DMS114 treated with DMSO at 0.1 percent for 48 hours (cell line): Measurements from ENCODE around the gene PPFIA1.
"Not testable (repeated sequence)": the region's sequence is repeated elsewhere in the genome, so short reads cannot be mapped to it uniquely, and the experiment has no call there.

ENCODE experiments used
- DNase-seq: peaks from one replicate; lab custom pipeline; 2025; ENCODE audit not compliant: unreplicated experiment; lab: John Stamatoyannopoulos, UW

Gene PPFIA1

DNA sequence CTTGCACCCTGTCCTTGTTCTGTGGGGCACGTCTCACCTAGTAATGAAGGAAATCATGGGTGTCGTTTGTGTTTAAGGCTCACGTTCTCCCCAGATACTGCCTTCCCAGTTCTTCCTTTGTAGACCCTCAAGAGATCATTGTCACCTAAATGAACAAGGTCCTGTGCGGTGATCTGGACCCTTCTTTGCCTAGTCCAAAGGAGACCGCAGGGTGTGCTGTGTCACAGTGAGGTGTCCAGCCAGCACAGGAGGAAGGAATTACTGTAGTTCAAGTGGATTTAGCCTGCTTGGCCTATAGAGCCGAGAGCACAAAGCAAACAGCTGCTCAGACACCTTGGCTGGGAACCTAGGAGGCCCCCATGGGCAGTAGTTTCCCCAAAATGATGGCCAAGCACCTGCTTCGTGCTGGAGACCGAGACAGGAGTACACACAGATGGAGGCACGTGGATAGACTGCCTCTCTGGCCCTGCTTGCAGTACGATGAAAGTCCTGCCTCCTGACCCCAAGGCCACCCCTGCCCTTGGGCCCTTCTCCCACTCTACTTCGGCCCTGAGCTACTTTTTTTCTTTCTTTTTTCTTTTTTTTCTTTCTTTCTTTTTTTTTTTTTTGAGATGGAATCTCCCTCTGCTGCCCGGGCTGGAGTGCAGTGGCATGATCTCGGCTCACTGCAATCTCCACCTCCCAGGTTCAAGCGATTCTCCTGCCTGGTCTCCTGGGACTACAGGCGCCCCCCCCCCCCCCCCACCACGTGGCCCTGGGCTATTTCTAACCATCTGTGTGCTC, 19.4 kb upstream of the PPFIA1 start:
- DNase-seq: no peak

DNA sequence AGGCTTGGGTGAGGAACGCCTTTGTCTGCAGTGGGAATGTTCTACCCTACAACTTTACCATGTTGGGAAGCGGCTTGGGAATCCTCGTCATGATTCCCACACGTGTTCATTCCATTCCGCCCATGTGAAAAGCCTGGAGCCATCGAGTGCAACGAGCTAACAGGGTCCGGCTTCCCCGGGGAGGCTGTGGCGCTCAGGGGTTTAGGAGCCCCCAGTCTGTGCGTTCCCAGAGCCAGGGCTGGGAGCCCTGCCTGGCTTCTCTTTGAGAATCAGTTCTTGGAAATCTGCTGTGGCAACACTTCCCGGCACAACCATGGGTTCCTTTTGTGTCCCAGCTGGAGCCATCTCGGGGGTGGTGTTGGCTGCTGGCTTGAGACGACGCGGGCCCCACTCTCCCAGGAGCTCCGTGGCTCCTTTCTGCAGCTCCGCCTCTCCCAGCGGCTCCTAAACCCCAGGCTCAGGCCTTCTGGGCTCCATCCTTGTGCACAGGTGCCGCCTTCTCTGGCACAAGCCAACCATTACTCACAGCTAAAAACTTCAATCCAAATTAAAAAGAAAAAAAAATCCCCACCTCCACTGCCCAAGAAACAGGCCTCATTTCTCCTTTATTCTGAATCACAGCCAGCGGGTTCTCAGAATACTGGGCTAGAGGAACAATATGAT, 18.7 kb upstream of the PPFIA1 start:
- DNase-seq: no peak

DNA sequence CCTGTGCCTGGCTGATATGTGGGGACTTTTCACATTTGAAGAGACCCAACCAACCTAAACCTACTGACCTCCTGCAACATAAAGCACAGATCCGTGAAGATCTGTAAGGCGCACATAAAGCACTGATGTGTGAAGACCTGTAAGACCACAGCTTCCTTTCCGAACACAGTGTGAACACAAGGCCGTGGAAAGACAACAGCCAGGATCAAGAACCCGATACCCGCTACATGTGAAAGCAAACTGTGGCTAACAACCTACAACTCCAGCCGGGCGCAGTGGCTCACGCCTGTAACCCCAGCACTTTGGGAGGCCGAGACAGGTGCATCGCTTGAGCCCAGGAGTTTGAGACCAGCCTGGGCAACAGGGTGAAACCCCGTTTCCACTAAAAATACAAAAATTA, 17.6 kb upstream of the PPFIA1 start:
- no peak for DNase-seq

DNA sequence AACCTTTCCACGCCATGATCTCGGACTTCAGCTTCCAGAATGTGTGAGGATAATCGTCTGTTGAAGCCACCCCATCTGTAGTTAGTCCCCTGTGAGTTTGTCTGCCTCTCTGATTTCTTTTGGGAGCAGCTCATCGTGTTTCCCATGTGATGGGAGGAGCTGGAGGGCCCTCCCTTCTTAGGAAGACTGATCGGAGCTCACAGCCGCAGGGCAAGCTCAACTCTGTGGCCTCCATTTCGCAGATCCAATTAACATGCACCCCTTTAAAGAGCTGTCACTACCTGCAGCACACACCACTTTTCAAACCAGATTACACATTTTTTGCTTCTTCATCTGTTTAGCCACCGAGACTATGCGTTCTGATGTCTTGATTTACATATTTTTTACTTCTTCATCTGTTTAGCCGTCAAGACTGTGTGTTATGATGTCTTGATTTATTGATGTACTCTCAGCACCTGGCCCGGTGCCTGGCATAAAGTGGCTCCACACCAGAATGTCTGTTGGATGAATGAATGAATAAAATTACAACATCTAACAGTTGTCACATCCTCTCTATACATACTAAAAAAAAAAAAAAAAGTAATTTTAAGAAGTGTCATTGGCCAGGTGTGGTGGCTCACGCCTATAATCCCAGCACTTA, 14.9 kb upstream of the PPFIA1 start:
- DNase-seq: no peak

DNA sequence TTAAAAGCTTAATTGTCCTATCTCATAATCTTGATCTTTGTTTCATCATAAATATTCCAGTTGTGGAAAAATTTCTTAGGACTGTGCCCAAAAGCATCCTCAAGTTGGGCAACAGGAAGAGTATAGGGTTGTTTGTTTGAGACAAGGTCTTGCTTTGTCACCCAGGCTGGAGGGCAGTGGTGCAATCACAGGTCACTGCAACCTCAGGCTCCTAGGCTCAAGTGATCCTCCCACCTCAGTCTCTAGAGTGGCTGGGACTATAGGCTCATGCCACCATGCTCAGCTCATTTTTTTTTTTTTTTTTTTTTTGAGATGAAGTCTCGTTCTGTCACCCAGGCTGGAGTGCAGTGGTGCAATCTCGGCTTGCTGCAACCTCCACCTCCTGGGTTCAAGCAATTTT, 11.4 kb upstream of the PPFIA1 start:
- not testable (repeated sequence) for DNase-seq

DNA sequence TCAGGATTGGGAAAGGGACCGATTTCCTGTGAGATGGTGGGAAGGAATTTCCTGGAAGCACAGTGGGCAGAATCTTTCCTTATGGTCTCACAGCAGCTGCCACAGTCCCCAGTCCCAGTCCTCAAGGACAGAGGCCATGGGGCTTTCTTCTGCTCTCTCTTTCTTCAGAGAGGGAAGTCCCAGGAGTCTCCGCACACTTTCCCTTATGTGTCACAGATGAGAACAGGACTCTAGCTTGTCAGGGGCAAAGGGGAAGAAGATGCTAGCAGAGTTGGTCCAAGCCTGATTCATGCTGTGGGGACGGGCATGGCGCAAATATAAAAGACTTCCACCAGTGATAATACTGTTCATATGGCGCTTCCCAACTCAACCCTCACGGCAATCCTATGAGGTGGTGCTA, 7.5 kb upstream of the PPFIA1 start:
- no peak for DNase-seq

DNA sequence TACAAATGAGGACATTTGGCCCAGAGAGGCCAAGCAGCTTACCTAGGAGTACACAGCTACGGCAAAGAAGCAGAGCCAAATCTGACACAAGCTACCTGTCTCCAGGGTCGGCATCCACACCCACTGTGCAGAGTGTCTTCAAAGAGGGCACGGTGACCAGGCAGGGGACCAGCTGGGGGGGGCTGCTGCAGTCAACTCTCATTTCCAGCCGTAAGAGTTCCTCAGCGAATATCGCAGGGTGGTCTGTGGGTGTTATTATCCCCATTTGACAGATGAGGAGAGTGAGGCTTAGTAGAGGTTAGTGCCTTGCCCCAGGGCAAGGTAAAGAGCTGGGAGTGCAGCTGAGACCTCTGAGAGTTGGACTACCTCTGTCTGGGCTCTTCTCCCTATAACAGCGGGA, 7.1 kb upstream of the PPFIA1 start:
- DNase-seq: no peak

DNA sequence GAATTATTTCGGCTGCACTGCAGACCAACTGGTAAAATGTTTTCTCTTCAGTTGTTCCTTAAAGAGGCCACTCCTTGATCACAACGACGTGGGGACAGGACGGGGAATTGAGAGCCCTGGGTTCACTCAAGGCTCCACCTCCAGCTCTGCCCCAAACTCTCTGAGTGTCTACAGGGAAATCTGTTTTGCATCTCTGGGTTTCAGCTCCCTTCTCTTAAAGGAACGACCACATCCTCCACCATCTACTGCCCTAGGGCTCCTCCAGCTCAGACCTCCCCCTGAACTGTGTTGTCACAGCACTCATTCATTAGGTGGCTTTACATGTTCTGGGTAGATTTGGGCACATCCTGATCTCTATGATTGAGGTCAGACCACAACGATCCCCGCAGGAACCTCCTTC, 5.1 kb upstream of the PPFIA1 start:
- no peak for DNase-seq

DNA sequence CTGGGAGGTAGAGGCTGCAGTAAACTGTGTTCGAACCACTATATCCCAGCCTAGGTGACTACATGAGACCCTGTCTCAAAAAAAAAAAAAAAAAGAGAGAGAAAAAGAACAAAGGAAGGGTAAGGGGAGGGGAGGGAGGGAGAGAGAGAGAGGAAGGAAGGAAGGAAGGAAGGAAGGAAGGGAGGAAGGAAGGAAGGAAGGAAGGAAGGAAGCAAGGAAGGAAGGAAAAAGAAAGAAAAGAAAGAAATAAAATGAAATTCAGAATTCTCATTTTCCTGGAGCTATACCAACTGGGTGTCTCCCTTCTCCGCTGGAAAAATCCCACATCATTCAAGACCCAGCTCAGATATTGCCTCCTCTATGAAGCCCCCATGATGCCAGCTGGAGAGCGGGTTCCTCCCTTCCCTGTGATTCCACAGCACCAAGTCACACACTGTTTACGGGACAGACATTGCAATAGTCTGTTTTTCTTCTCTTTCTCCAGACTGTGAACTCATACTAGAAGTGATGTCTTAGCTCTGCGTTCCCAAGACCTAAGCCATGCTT, 3.0 kb upstream of the PPFIA1 start:
- DNase-seq: no peak

DNA sequence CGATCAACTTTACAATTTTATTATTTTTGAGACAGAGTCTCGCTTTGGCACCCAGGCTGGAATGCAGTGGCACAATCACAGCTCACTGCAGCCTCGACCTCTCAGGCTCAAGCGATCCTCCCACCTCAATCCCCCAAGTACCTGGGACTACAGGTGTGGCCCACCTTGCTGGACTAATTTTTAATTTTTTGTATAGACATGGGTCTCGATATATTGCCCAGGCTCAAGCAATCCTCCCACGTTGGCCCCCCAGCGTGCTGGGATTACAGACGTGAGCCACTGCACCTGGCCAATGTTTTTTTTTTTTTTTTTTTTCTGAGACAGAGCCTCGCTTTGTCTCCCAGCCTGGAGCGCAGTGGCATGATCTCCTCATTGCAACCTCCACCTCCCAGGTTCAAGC, 2.0 kb upstream of the PPFIA1 start:
- DNase-seq: no peak

DNA sequence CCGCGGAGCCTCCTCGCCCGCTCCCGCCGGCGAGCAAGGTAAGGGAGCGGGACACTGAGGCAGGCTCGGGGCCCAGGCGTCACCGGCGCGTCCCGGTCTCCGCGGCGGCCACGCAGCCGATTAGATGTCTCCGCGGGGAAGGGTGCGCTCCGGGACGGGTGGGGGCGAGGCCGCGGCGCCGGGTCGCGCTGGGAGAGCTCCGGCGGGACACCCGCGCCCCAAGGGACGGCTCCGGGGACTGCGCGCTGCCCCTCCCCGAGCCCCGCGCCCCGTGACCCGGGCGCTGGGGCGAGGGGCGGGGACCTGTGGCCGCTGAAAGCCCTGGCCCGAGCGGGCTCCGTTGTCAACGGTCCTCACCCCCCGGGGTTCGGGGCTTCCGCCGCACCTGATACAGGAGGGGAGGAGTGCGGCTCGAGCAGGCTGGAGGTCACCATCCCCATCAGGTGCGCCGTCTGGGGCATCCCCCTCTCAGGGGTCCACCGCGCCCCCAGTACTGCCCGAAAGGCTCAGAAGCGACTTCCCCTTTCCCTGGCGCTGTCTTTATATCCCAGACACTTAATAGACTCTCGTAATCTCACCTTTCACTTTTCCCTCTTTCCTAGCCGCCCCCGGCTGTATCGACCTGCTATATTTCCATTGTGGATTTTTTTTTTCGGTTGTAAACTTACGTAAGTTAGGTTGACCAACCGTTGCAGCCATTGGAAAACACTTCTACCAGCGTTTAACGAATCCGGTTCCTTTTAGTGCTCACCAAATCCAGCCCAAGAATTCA, 573 bp downstream of the PPFIA1 start:
- peak; percentile 97 for DNase-seq

DNA sequence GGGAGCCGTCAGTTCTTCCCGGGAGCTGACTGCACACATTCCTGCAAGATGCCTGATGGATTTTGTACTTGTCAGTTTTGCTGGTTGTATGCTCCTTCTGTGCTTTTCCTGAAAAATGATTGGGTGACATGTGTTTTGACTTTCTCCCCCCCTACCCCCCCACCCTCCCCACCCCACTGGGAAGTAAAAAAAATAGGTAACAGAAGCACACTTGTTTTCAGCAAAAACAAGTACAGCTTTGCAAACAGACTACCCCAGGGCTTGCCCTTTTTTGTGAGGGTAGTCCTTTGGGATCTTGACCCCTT, 1.1 kb downstream of the PPFIA1 start:
- DNase-seq: no peak

DNA sequence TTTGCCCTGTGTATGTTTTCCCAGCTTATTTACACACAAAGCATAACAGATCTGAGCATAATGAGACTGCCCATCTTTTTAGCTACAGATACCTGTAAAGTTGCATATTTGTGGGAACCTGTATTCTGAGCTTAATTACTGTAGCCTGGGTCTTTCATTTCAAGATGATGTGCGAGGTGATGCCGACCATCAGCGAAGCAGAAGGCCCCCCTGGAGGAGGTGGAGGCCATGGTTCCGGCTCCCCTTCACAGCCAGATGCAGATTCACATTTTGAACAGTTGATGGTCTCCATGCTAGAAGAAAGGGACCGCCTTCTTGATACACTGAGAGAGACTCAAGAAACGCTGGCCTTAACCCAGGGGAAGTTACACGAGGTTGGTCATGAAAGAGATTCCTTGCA, 1.5 kb downstream of the PPFIA1 start:
- DNase-seq: no peak

DNA sequence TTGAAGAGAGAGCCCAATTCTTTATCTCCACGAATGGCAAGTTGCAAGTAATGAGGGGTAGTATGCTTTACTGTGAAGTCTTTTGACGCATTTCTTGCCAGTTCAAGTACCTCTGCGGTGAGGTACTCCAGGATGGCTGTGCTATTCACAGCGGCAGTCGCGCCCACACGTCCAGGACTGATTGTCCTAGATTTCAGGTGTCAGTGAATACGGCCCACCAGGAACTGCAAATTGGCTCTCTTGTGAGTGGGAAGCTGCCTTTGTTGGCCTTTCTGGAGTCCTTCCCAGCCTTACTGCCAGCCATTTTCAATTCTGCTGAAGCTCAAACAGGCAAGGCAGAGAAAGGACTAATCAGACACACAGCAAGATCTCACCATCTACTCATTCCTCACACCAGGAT, 8.5 kb downstream of the PPFIA1 start:
- DNase-seq: no peak

DNA sequence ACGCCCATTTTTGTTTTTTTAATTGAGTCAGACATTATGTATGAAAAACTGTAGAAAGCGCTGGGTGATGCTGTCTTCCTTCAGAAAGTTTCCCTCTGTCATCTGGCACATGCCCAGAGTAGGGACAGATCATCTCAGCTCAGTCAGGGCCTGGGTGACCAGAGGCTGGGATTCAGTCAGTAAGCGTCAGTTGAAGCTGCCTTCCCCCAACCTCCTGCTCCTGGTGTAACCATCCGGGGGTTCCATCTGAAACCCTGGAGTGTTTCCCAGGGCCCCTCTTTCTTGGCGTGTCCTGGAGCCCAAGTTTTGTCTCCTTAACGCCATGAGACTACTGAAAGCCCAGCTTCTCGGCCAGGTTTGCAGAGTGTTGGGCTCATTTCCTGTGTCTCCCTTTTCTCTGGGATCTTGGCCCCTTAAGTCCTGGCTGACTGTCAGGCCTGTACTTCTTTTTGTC, 10.7 kb downstream of the PPFIA1 start:
- DNase-seq: no peak

DNA sequence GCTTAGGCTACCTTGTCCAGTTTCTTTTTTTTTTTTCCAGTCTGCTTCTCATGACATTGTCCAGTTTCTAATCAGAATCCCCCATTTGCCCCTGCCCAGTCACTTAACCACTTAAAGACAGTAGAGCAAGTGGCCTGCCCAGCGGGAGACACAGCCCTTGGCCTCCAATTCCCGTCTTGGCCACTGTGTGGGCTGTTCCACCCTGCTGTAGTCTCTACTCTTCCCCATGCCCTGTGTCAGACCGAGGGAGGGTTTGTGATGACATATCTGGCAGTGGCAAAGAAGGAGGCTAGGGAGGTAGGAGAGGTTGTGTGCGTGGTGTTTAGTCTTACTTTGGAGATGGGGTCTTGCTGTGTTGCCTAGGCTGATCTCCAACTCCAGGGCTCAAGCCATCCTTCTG, 11.5 kb downstream of the PPFIA1 start:
- no peak for DNase-seq

DNA sequence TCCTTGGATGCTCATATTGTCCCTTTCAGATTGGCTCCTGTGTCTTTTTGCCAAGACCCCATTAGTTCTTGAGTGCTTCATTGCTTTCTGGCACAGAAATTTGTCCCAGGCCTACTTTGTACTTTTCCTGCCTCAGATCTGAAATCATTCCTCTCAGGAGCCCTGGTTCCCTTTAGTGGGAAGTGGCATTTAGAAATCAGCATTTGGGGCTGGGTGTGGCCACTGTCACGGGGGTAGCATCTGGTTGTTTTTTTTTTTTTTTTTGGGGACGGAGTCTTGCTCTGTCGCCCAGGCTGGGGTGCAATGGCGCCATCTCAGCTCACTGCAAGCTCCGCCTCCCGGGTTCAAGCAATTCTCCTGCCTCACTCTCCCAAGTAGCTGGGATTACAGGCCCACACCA, 18.2 kb downstream of the PPFIA1 start:
- no peak for DNase-seq

DNA sequence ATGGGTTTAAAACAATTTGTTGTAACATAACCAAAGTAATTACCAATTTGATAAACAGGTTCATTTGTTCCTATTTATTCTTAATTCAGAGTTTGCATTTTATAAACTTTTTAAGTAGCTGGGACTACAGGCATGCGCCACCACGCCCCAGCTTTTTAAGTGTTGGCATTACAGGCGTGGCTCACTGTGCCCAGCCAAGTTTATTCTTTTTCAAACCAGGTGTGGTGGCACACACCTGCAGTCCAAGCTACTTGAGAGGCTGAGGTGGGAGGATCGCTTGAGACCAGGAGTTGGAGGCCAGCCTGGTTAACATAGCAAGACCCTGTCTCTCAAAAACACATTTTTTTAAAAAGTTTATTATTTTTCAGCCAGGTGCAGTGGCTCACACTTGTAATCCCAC, 19.1 kb downstream of the PPFIA1 start:
- no peak for DNase-seq

DNA sequence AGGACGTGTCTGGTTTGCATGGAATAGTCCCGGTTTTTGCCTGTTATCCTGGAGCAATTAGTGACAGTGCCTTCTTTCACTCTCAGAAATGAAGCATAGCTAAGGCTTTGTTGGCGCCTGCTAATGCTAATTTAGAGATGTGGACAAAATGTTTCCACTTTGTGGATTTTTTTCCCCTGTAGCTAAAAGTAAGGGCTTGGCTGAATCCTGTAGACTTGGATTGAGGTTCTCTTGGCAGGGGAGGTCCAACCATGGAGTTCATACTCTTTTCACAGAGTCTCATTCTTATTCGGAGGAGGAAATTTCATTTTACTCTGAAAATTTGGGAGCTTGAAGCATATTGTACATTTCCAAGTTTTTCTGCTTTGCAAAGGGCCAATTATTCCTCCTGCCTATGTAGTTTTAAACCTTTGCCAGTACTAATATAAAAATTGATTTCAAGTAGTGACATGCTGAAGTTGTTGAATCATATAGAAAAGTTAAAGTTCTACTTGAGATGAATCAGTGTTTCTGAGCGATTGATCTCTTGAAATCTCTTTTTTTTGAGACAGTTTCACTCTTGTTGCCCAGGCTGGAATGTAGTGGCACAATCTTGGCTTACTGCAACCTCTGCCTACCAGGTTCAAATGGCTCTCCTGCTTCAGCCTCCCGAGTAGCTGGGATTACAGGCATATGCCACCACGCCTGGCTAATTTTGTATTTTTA, 20.0 kb downstream of the PPFIA1 start:
- no peak for DNase-seq

DNA sequence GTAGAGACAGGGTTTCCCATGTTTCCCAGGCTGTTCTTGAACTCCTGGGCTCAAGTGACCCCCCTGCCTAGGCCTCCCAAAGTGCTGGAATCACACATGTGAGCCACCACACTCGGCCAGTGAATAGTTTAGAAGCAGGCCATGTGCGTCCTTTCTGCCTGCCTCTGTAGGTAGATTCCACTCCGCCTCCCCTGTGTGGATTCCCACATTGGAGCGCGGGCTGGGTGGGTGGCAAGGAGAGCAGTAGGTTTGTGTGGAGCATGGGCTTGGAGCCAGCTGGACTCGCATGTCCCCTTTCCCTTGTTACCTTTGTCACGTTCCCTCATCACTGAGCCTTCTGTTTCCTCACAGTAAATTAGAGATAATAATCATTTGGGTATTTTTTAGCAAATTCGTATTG, 21.7 kb downstream of the PPFIA1 start:
- no peak for DNase-seq

DNA sequence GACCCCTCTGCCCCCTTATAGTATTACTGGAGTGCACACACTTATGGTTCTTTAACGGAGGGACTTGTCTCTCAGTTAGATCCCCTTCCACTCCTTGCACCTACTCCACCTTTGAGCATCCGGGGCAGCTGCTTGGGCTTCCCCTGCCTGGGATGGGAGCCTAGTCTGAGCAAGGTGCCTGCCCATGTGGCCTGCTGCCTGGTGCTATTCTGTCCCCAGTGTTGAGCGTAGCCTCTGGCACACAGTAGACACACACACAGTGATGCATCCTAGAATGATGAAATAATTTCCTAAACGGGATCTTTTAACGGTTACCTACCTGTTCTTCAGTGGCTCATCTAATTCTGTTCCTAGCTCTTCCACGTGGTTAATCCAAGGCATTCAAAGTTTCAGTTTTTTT, 22.4 kb downstream of the PPFIA1 start:
- DNase-seq: no peak
